ENCODE measurements around the gene LRRK1.

DNA sequence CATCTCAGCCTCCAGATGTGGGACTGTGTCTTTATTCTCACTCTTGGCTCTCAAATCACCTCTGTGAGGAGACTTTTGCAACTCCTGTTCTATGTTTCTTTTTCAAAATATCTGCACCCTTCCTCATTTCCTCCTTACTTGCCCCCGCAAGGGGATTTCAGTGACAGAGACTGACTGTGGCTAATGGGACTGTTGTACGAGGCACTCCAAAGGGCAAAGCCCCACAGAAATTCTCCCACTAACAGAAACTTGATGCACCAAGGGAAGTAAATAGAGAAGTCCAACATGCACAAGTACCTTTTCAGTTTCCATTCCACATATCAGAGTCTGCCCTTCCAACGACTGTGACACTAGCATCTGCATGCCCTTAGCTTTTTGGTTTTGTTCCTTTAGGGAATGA, 69.7 kb downstream of the LRRK1 start:
- TF ChIP-seq CEBPB (IDR thresholded peaks at IDR 0.05; ENCODE audit: low read depth, low read length) (no peak), CTCF (conservative IDR thresholded peaks at IDR 0.05; ENCODE audit: low read depth, low read length) (no peak), SMC3 (IDR thresholded peaks at IDR 0.05; ENCODE audit: low read depth, low read length) (no peak), RAD21 (IDR thresholded peaks at IDR 0.05; ENCODE audit: low read length) (no peak)
